HepG2 (cell line): Measurements from ENCODE around the gene USP7. TPM values are rescaled to one million over a fixed set of nuclear protein-coding genes. Genes with fewer than 3 reads are reported as not detected.

Source experiments
- ATAC-seq: fragments of 200-7000 bp; cut with Tn5 transposase; 3 replicates; pipeline ENCODE4 v1.9.1; 2020; ENCODE audit warnings: mild to moderate bottlenecking, moderate library complexity
- BruUV-seq: library from RNA; stranded (reverse); fragments of 400-500 nt; replicated peaks from 2 replicates; lab custom pipeline; 2021; lab: Mats Ljungman, UMichigan
- CTCF ChIA-PET: fragments of 300-600 bp; formaldehyde crosslinking; extraction: SDS; loops from one replicate; lab custom pipeline; 2021; ENCODE audit warnings: low total read pairs, inconsistent platforms, low intra/inter-chr PET ratio; lab: Yijun Ruan, JAX
- POLR2A ChIA-PET: fragments of 350-600 bp; sonication (Branson Sonifier 250); formaldehyde crosslinking; loops from one replicate; lab custom pipeline; 2020; ENCODE audit warnings: antibody characterized with exemption, inconsistent platforms; lab: Yijun Ruan, JAX
- DNase-seq: peaks from one replicate; pipeline ENCODE4 v3.0.0-alpha.2; 2015; ENCODE audit warnings: low spot score
- FAIRE-seq: peaks from 3 replicates; lab custom pipeline; 2011; peaks lifted over from hg19 to GRCh38; lab: Jason Lieb, UNC
- H2AFZ ChIP-seq: one replicate; pipeline ENCODE4 v1.6.1; 2011; ENCODE audit warnings: low read length, inconsistent platforms
- H3K27ac ChIP-seq: fragments of 300-600 bp; 3 replicates; pipeline ENCODE4 v1.8.0; 2011; ENCODE audit warnings: mixed run types, mild to moderate bottlenecking, mixed read lengths, low read length, inconsistent platforms; ENCODE audit not compliant: insufficient read depth; ENCODE audit errors: extremely low read length
- H3K27me3 ChIP-seq, 2 experiments: fragments of 200-600 bp in 1 of 2; 2 replicates in 1 of 2; 3 replicates in 1 of 2; pipeline versions ENCODE4 v1.6.0 to v1.8.0; 2011; ENCODE audit warnings: low read length in 2 of 2, mild to moderate bottlenecking in 2 of 2, moderate library complexity in 2 of 2, inconsistent platforms in 1 of 2; ENCODE audit not compliant: insufficient read depth in 2 of 2, control insufficient read depth in 1 of 2
- H3K36me3 ChIP-seq, 2 experiments: fragments of 200-600 bp in 1 of 2; replicated peaks in 1 of 2; 2 replicates in 1 of 2; 3 replicates in 1 of 2; pipeline versions ENCODE4 v1.5.1 to v1.8.0; 2011; ENCODE audit warnings: low read length in 2 of 2, inconsistent platforms in 1 of 2; ENCODE audit not compliant: insufficient read depth in 2 of 2, control insufficient read depth in 1 of 2
- H3K4me1 ChIP-seq: 2 replicates; pipeline ENCODE4 v1.5.1; 2012; ENCODE audit warnings: low read length, inconsistent platforms; ENCODE audit not compliant: insufficient read depth
- H3K4me2 ChIP-seq: 2 replicates; pipeline ENCODE4 v1.6.0; 2011; ENCODE audit warnings: low read depth, low read length, inconsistent platforms
- H3K4me3 ChIP-seq, 3 experiments: fragments of 200-600 bp in 1 of 3; sonication (generic), shearing (Covaris generic) in 1 of 3; replicated peaks in 1 of 3; 2 replicates each; pipeline ENCODE4 v1.5.1; 2011 to 2016; ENCODE audit warnings: low read length in 3 of 3, inconsistent platforms in 2 of 3, low read depth in 2 of 3, mild to moderate bottlenecking in 2 of 3, control low read depth in 1 of 3, mixed read lengths in 1 of 3; ENCODE audit not compliant: insufficient read depth in 1 of 3
- H3K79me2 ChIP-seq: one replicate; pipeline ENCODE4 v1.6.1; 2011; ENCODE audit warnings: low read length, inconsistent platforms; ENCODE audit not compliant: insufficient read depth
- H3K9ac ChIP-seq: 2 replicates; pipeline ENCODE4 v1.6.0; 2011; ENCODE audit warnings: mild to moderate bottlenecking, low read depth, low read length, inconsistent platforms; ENCODE audit not compliant: insufficient read depth
- H3K9me3 ChIP-seq: 2 replicates; pipeline ENCODE4 v1.5.1; 2012; ENCODE audit warnings: mild to moderate bottlenecking, low read length
- H4K20me1 ChIP-seq: 2 replicates; pipeline ENCODE4 v1.6.0; 2011; ENCODE audit warnings: inconsistent platforms, mild to moderate bottlenecking, low read length, moderate library complexity; ENCODE audit not compliant: insufficient read depth
- ADNP ChIP-seq: sonication (generic); formaldehyde crosslinking; IDR thresholded peaks from 2 replicates; pipeline ENCODE4 v1.4.0; 2020; ENCODE audit warnings: missing genetic modification reagents
- ARID2 ChIP-seq: sonication (generic); formaldehyde crosslinking; IDR thresholded peaks from 2 replicates; pipeline ENCODE4 v1.8.1; 2022; ENCODE audit warnings: mild to moderate bottlenecking, missing genetic modification reagents, borderline replicate concordance
- ARNT ChIP-seq: fragments of 450-650 bp; IDR thresholded peaks from 2 replicates; pipeline ENCODE4 v1.6.1; 2017
- ARNT2 ChIP-seq: sonication (generic); formaldehyde crosslinking; IDR thresholded peaks from 2 replicates; pipeline ENCODE4 v1.8.0; 2022; ENCODE audit warnings: mild to moderate bottlenecking, low read depth, missing genetic modification reagents, moderate library complexity
- ATF1 ChIP-seq: IDR thresholded peaks from 2 replicates; pipeline ENCODE4 v1.6.1; 2016; ENCODE audit warnings: mild to moderate bottlenecking, control low read depth
- BORCS8-MEF2B ChIP-seq: sonication (generic); formaldehyde crosslinking; IDR thresholded peaks from 2 replicates; pipeline ENCODE4 v1.8.0; 2022; ENCODE audit warnings: mild to moderate bottlenecking, missing genetic modification reagents
- GZF1 ChIP-seq: sonication (generic); formaldehyde crosslinking; IDR thresholded peaks from 2 replicates; pipeline ENCODE4 v1.5.1; 2020; ENCODE audit warnings: mild to moderate bottlenecking, missing genetic modification reagents
- JUNB ChIP-seq: sonication (generic); formaldehyde crosslinking; IDR thresholded peaks from 2 replicates; pipeline ENCODE4 v1.8.0; 2022; ENCODE audit warnings: missing genetic modification reagents, mild to moderate bottlenecking, borderline replicate concordance
- MED13 ChIP-seq: sonication (generic); formaldehyde crosslinking; IDR thresholded peaks from 2 replicates; pipeline ENCODE4 v1.5.0; 2020; ENCODE audit warnings: missing genetic modification reagents
- PCBP1 ChIP-seq: fragments of 200-400 bp; formaldehyde crosslinking; IDR thresholded peaks from 2 replicates; pipeline ENCODE4 v1.6.1; 2017; ENCODE audit warnings: mild to moderate bottlenecking, low read depth, low read length, borderline replicate concordance
- REL ChIP-seq: sonication (generic); formaldehyde crosslinking; conservative IDR thresholded peaks from 2 replicates; pipeline ENCODE4 v1.8.0; 2022; ENCODE audit warnings: mild to moderate bottlenecking, missing genetic modification reagents, moderate library complexity
- SMAD3 ChIP-seq: sonication (generic); formaldehyde crosslinking; IDR thresholded peaks from 2 replicates; pipeline ENCODE4 v1.4.0; 2020; ENCODE audit warnings: missing genetic modification reagents
- SNRNP70 ChIP-seq: fragments of 200-400 bp; formaldehyde crosslinking; IDR thresholded peaks from 2 replicates; pipeline ENCODE4 v1.6.1; 2017; ENCODE audit warnings: mild to moderate bottlenecking, low read depth, low read length, moderate library complexity
- STAT5B ChIP-seq: sonication (generic); formaldehyde crosslinking; IDR thresholded peaks from 2 replicates; pipeline ENCODE4 v1.4.0; 2020; ENCODE audit warnings: missing genetic modification reagents
- XBP1 ChIP-seq: sonication (generic); formaldehyde crosslinking; IDR thresholded peaks from 2 replicates; pipeline ENCODE4 v1.5.0; 2020; ENCODE audit warnings: missing genetic modification reagents
- ZBTB7A ChIP-seq: sonication (generic); formaldehyde crosslinking; IDR thresholded peaks from 2 replicates; pipeline ENCODE4 v1.8.0; 2022; ENCODE audit warnings: mild to moderate bottlenecking, missing genetic modification reagents
- ZFX ChIP-seq: sonication (generic); formaldehyde crosslinking; IDR thresholded peaks from 2 replicates; pipeline ENCODE4 v1.4.0; 2020; ENCODE audit warnings: mild to moderate bottlenecking, low read depth, missing genetic modification reagents, moderate library complexity
- ZNF205 ChIP-seq: IDR thresholded peaks from 2 replicates; pipeline ENCODE4 v1.6.1; 2018; ENCODE audit warnings: missing biosample characterization, missing genetic modification reagents
- ZNF354B ChIP-seq: sonication (generic); formaldehyde crosslinking; IDR thresholded peaks from 2 replicates; pipeline ENCODE4 v1.8.0; 2022; ENCODE audit warnings: mild to moderate bottlenecking, missing genetic modification reagents
- ZNF496 ChIP-seq: sonication (generic); formaldehyde crosslinking; IDR thresholded peaks from 2 replicates; pipeline ENCODE4 v1.8.1; 2023; ENCODE audit warnings: mild to moderate bottlenecking, moderate library complexity, missing genetic modification reagents; ENCODE audit not compliant: insufficient replicate concordance
- ZNF775 ChIP-seq: sonication (generic); formaldehyde crosslinking; IDR thresholded peaks from 2 replicates; pipeline ENCODE4 v1.4.0; 2020; ENCODE audit warnings: missing genetic modification reagents, mild to moderate bottlenecking, moderate library complexity, borderline replicate concordance
- ZNF788 ChIP-seq: sonication (generic); formaldehyde crosslinking; IDR thresholded peaks from 2 replicates; pipeline ENCODE4 v1.5.0; 2020; ENCODE audit warnings: mild to moderate bottlenecking, missing genetic modification reagents, borderline replicate concordance
- ZNF891 ChIP-seq: sonication (generic); formaldehyde crosslinking; IDR thresholded peaks from 2 replicates; pipeline ENCODE4 v1.5.0; 2020; ENCODE audit warnings: mild to moderate bottlenecking, missing genetic modification reagents
- WGBS: methylation state at CpG from one replicate; pipeline ENCODE4 v1.1.6; 2017; ENCODE audit warnings: low lambda C conversion rate; 5-methylcytosine and 5-hydroxymethylcytosine counted together
- in situ Hi-C: cut with HindIII; loops from 2 replicates; pipeline ENCODE4 v1.10.0; 2017; ENCODE audit warnings: low pct_unique_long_range_greater_than_20kb; ENCODE audit not compliant: extremely low pct_ligation_motif_present
- intact Hi-C: fragments of 100-400 bp; cut with micrococcal nuclease; formaldehyde crosslinking; loops from one replicate; pipeline ENCODE4 v1.10.0; 2022; ENCODE audit not compliant: unreplicated experiment
- polyA plus RNA-seq, 8 experiments: library from polyadenylated mRNA; depleted of rRNA in 3 of 8; stranded (reverse) in 7 of 8; unstranded in 1 of 8; fragments of >200 nt; fragmentation: Illumina TruSeq in 4 of 8; extraction: Trizol in 4 of 8; gene quantifications; 2 replicates each; pipeline versions ENCODE4 v1.2.1 to v1.2.3, GENCODE V29; 2011 to 2016; ENCODE audit warnings: low read depth in 4 of 8, missing spikeins in 1 of 8, mixed read lengths in 1 of 8; ENCODE audit not compliant: insufficient read depth in 1 of 8
- total RNA-seq, 5 experiments: library from RNA; depleted of rRNA; stranded (reverse); fragments of >200 nt; fragmentation: Illumina TruSeq; extraction: Trizol; gene quantifications; 2 replicates each; pipeline ENCODE4 v1.2.3, GENCODE V29; 2016; ENCODE audit warnings: low read depth in 1 of 5
- TF ChIP-seq, protein P1 (sequence below): sonication (generic); formaldehyde crosslinking; IDR thresholded peaks from 2 replicates; pipeline ENCODE4 v1.4.0; 2020; ENCODE audit warnings: missing genetic modification reagents
- TF ChIP-seq, protein P2 (sequence below): sonication (generic); formaldehyde crosslinking; IDR thresholded peaks from 2 replicates; pipeline ENCODE4 v1.4.0; 2020; ENCODE audit warnings: missing genetic modification reagents

Gene USP7
- total and polyA plus RNA-seq, 2 of the 13 experiments (the other 11 are each of a cell fraction or from before 2014, with no cell fraction given): 52.5 to 173 TPM

DNA sequence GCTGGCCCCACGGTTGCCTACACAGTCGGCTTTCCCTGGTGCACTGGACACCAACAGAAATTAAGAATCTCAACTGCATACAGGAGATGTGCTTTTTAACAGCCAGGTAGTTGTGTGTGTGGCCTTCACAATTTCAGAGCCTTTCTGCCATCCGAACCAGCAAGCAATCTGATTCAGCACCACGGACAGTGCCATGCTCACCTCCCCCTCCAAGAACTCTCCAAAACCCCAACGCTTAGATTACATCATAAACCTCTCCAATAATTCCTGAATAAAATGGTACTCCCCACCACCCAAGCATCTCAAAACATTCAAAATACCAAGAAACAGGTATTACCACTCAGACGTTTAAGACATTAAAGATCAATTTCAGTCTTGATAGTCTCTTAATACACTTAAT lies 31.8 kb downstream of the USP7 start:
- no peak overlapping the region for H3K4me3 ChIP-seq
- ChIA-PET CTCF (no interaction called here), POLR2A (no interaction called here)
- in situ Hi-C loops: no loop called here
- DNase-seq (peak; percentile 48), FAIRE-seq (peak; percentile 30), ATAC-seq (no peak)
- H3K4me1 ChIP-seq: peaks cover 38% of the 10 kb centered on the region
- H2AFZ ChIP-seq: no peak overlapping the region
- no TSS peak for BruUV-seq
- intact Hi-C loops: loop anchor here (10.0 kb wide), 2 partner anchors 163 to 203 kb away; partner anchors contain the start of gene HAPSTR1
- no peak overlapping the region for H3K9ac ChIP-seq
- H3K4me2 ChIP-seq: no peak overlapping the region
- peaks cover 100% of the 10 kb centered on the region for H3K79me2 ChIP-seq
- peaks cover 21 to 34% of the 10 kb centered on the region in 2 experiments for H3K36me3 ChIP-seq
- H3K27me3 ChIP-seq: no peaks in the 10 kb centered on the region
- H4K20me1 ChIP-seq: peaks cover 99% of the 10 kb centered on the region
- no peaks in the 10 kb centered on the region for H3K9me3 ChIP-seq
- H3K27ac ChIP-seq: no peak overlapping the region
- WGBS: 87% methylated on average over 6 of the region's 6 CpGs
- TF ChIP-seq ZNF205 (CRISPR knock-in tag): no peak
- TF ChIP-seq ZNF496: no peak
- no peak for TF ChIP-seq ZNF354B (CRISPR knock-in tag)
- no peak for TF ChIP-seq ZFX (CRISPR knock-in tag)
- peak; percentile 60; the same call in 1 of the 2 replicates for TF ChIP-seq SMAD3 (CRISPR knock-in tag)
- TF ChIP-seq ATF1 (CRISPR knock-in tag): no peak
- no peak for TF ChIP-seq XBP1
- TF ChIP-seq, protein P1, sequence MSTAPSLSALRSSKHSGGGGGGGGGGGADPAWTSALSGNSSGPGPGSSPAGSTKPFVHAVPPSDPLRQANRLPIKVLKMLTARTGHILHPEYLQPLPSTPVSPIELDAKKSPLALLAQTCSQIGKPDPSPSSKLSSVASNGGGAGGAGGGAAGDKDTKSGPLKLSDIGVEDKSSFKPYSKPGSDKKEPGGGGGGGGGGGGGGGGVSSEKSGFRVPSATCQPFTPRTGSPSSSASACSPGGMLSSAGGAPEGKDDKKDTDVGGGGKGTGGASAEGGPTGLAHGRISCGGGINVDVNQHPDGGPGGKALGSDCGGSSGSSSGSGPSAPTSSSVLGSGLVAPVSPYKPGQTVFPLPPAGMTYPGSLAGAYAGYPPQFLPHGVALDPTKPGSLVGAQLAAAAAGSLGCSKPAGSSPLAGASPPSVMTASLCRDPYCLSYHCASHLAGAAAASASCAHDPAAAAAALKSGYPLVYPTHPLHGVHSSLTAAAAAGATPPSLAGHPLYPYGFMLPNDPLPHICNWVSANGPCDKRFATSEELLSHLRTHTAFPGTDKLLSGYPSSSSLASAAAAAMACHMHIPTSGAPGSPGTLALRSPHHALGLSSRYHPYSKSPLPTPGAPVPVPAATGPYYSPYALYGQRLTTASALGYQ (CRISPR knock-in tag): no peak
- TF ChIP-seq SNRNP70: no peak
- no peak for TF ChIP-seq GZF1
- TF ChIP-seq MED13 (CRISPR knock-in tag): peak; percentile 46; the same call in 1 of the 2 replicates
- peak; percentile 85 for TF ChIP-seq BORCS8-MEF2B
- no peak for TF ChIP-seq ZNF788 (CRISPR knock-in tag)
- TF ChIP-seq JUNB (CRISPR knock-in tag): peak; percentile 77; the same call in 1 of the 2 replicates
- no peak for TF ChIP-seq ARNT
- no peak for TF ChIP-seq ADNP (CRISPR knock-in tag)
- TF ChIP-seq PCBP1: no peak
- TF ChIP-seq REL (CRISPR knock-in tag): no peak
- TF ChIP-seq, protein P2, sequence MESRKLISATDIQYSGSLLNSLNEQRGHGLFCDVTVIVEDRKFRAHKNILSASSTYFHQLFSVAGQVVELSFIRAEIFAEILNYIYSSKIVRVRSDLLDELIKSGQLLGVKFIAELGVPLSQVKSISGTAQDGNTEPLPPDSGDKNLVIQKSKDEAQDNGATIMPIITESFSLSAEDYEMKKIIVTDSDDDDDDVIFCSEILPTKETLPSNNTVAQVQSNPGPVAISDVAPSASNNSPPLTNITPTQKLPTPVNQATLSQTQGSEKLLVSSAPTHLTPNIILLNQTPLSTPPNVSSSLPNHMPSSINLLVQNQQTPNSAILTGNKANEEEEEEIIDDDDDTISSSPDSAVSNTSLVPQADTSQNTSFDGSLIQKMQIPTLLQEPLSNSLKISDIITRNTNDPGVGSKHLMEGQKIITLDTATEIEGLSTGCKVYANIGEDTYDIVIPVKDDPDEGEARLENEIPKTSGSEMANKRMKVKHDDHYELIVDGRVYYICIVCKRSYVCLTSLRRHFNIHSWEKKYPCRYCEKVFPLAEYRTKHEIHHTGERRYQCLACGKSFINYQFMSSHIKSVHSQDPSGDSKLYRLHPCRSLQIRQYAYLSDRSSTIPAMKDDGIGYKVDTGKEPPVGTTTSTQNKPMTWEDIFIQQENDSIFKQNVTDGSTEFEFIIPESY (CRISPR knock-in tag): 0 out of 2 replicates have a peak, but pooled peaks have one; percentile 24
- TF ChIP-seq ZNF891 (CRISPR knock-in tag): no peak
- 0 out of 2 replicates have a peak, but pooled peaks have one; percentile 53 for TF ChIP-seq ZBTB7A (CRISPR knock-in tag)
- TF ChIP-seq ZNF775 (CRISPR knock-in tag): 0 out of 2 replicates have a peak, but pooled peaks have one; percentile 24
- no peak for TF ChIP-seq ARID2
- peak; percentile 73; the same call in 1 of the 2 replicates for TF ChIP-seq ARNT2 (CRISPR knock-in tag)
- 0 out of 2 replicates have a peak, but pooled peaks have one; percentile 64 for TF ChIP-seq STAT5B
